ENCODE measurements around the gene PSMB10.
"Not testable (repeated sequence)": the region's sequence is repeated elsewhere in the genome, so short reads cannot be mapped to it uniquely, and the experiment has no call there.

PSMB10 gene

GRCh38 chr16:67975321-67976105 is 38.9 kb upstream of the PSMB10 start:
- TF ChIP-seq CTCF (IDR thresholded peaks at IDR 0.05; ENCODE audit: extremely low read depth, insufficient read depth, missing control alignments): no peak
- in situ Hi-C loops (cut with MboI; ENCODE audit: low pct_unique_long_range_greater_than_20kb, low sequenced_read_pairs, unreplicated experiment): no loop called here
- no peak for DNase-seq (ENCODE audit: low spot score)

GRCh38 chr16:67972285-67972684 is 35.6 kb upstream of the PSMB10 start:
- DNase-seq (ENCODE audit: low spot score); in situ Hi-C loops (cut with MboI; ENCODE audit: low pct_unique_long_range_greater_than_20kb, low sequenced_read_pairs, unreplicated experiment): not testable (repeated sequence)

GRCh38 chr16:67971111-67971510 is 34.5 kb upstream of the PSMB10 start:
- DNase-seq (ENCODE audit: low spot score): no peak
- TF ChIP-seq CTCF (IDR thresholded peaks at IDR 0.05; ENCODE audit: extremely low read depth, insufficient read depth, missing control alignments): no peak
- in situ Hi-C loops (cut with MboI; ENCODE audit: low pct_unique_long_range_greater_than_20kb, low sequenced_read_pairs, unreplicated experiment): no loop called here

- no peak for TF ChIP-seq CTCF (IDR thresholded peaks at IDR 0.05; ENCODE audit: extremely low read depth, insufficient read depth, missing control alignments)
- DNase-seq (ENCODE audit: low spot score): peak; percentile 69
- in situ Hi-C loops (cut with MboI; ENCODE audit: low pct_unique_long_range_greater_than_20kb, low sequenced_read_pairs, unreplicated experiment): no loop called here
These were observed 32.8 kb upstream of the PSMB10 start for GRCh38 chr16:67969254-67970039.

GRCh38 chr16:67968400-67969253 is 32.0 kb upstream of the PSMB10 start, which contains the start of gene SLC12A4:
SLC12A4 (minus strand) TSS chr16:67968637; CDS start chr16:67968553, 84 bp downstream.
- in situ Hi-C loops (cut with MboI; ENCODE audit: low pct_unique_long_range_greater_than_20kb, low sequenced_read_pairs, unreplicated experiment): no loop called here
- peak; percentile 3 for TF ChIP-seq CTCF (IDR thresholded peaks at IDR 0.05; ENCODE audit: extremely low read depth, insufficient read depth, missing control alignments)
- peak; percentile 99 for DNase-seq (ENCODE audit: low spot score)

- no peak for TF ChIP-seq CTCF (IDR thresholded peaks at IDR 0.05; ENCODE audit: extremely low read depth, insufficient read depth, missing control alignments)
- in situ Hi-C loops (cut with MboI; ENCODE audit: low pct_unique_long_range_greater_than_20kb, low sequenced_read_pairs, unreplicated experiment): no loop called here
- peak; percentile 74 for DNase-seq (ENCODE audit: low spot score)
These were observed 31.3 kb upstream of the PSMB10 start for GRCh38 chr16:67967958-67968399.

Data from GM13977 (cell line).